HEK293 (cell line): ENCODE measurements around the gene L3MBTL4.

Experiments used
- CTCF ChIA-PET: fragments of 350-600 bp; formaldehyde crosslinking; extraction: SDS; loops from one replicate; lab custom pipeline; 2021; ENCODE audit warnings: antibody characterized with exemption; lab: Yijun Ruan, JAX
- POLR2A ChIA-PET: fragments of 300-600 bp; formaldehyde crosslinking; extraction: SDS; loops from one replicate; lab custom pipeline; 2020; ENCODE audit warnings: antibody characterized with exemption, inconsistent platforms; lab: Yijun Ruan, JAX
- H3K27ac ChIP-seq: fragments of 200-500 bp; sonication (Bioruptor generic); 2 replicates; pipeline ENCODE4 v1.5.1; 2014; ENCODE audit warnings: low read depth, low read length, control low read depth, inconsistent platforms; ENCODE audit errors: extremely low read depth
- H3K36me3 ChIP-seq, 2 experiments: fragments of 200-500 bp in 1 of 2; sonication (Bioruptor generic) in 1 of 2; 1 replicate in 1 of 2; 2 replicates in 1 of 2; pipeline ENCODE4 v1.5.1; 2014 to 2017; ENCODE audit warnings: inconsistent platforms in 2 of 2, low read length in 2 of 2; ENCODE audit not compliant: control insufficient read depth in 2 of 2, insufficient read depth in 1 of 2
- H3K4me1 ChIP-seq: fragments of 200-500 bp; sonication (Bioruptor generic); 2 replicates; pipeline ENCODE4 v1.5.1; 2014; ENCODE audit warnings: mild to moderate bottlenecking, low read length, inconsistent platforms; ENCODE audit not compliant: control insufficient read depth, insufficient read depth
- H3K4me3 ChIP-seq: 2 replicates; pipeline ENCODE4 v1.5.1; 2011; ENCODE audit warnings: low read depth, mild to moderate bottlenecking, control low read depth, low read length, moderate library complexity
- H3K9me3 ChIP-seq: fragments of 200-500 bp; sonication (Bioruptor generic); 2 replicates; pipeline ENCODE4 v1.5.1; 2014; ENCODE audit warnings: low read depth, low read length, inconsistent platforms; ENCODE audit not compliant: control insufficient read depth, insufficient read depth
- GFI1B ChIP-seq: fragments of 450-650 bp; formaldehyde crosslinking; IDR thresholded peaks from 2 replicates; pipeline ENCODE4 v1.5.1; 2016; ENCODE audit warnings: missing biosample characterization, missing genetic modification characterization
- KLF10 ChIP-seq: fragments of 450-650 bp; IDR thresholded peaks from 2 replicates; pipeline ENCODE4 v1.5.1; 2018; ENCODE audit warnings: missing biosample characterization, mild to moderate bottlenecking, missing genetic modification characterization
- KLF9 ChIP-seq: fragments of 450-650 bp; formaldehyde crosslinking; IDR thresholded peaks from 2 replicates; pipeline ENCODE4 v1.5.1; 2016; ENCODE audit warnings: missing biosample characterization, missing genetic modification characterization, low read depth
- SCRT1 ChIP-seq: fragments of 450-650 bp; formaldehyde crosslinking; IDR thresholded peaks from 2 replicates; pipeline ENCODE4 v1.5.1; 2016; ENCODE audit warnings: missing biosample characterization, missing genetic modification characterization, borderline replicate concordance
- SETDB1 ChIP-seq: IDR thresholded peaks from one replicate; pipeline ENCODE4 v1.6.1; 2017; ENCODE audit warnings: mild to moderate bottlenecking, low read length, moderate library complexity, mixed read lengths; ENCODE audit not compliant: insufficient read length
- TRIM28 ChIP-seq: IDR thresholded peaks from 2 replicates; pipeline ENCODE4 v1.6.1; 2011; ENCODE audit warnings: low read length, control low read depth, borderline replicate concordance
- YY1 ChIP-seq: fragments of 450-650 bp; formaldehyde crosslinking; IDR thresholded peaks from 2 replicates; pipeline ENCODE4 v1.5.1; 2018; ENCODE audit warnings: missing biosample characterization, missing genetic modification characterization
- ZBTB48 ChIP-seq: fragments of 450-650 bp; formaldehyde crosslinking; IDR thresholded peaks from 2 replicates; pipeline ENCODE4 v1.5.1; 2016; ENCODE audit warnings: missing biosample characterization, missing genetic modification characterization
- ZNF10 ChIP-seq: fragments of 450-650 bp; formaldehyde crosslinking; IDR thresholded peaks from 2 replicates; pipeline ENCODE4 v1.5.1; 2017; ENCODE audit warnings: missing biosample characterization, missing genetic modification characterization
- ZNF138 ChIP-seq: fragments of 450-650 bp; formaldehyde crosslinking; IDR thresholded peaks from 2 replicates; pipeline ENCODE4 v1.5.1; 2016; ENCODE audit warnings: missing biosample characterization, missing genetic modification characterization, borderline replicate concordance
- ZNF140 ChIP-seq: fragments of 450-650 bp; formaldehyde crosslinking; IDR thresholded peaks from 2 replicates; pipeline ENCODE4 v1.5.1; 2016; ENCODE audit warnings: missing biosample characterization, missing genetic modification characterization
- ZNF2 ChIP-seq: fragments of 450-650 bp; formaldehyde crosslinking; IDR thresholded peaks from 2 replicates; pipeline ENCODE4 v1.5.1; 2016; ENCODE audit warnings: missing biosample characterization, missing genetic modification characterization
- ZNF292 ChIP-seq: fragments of 450-650 bp; formaldehyde crosslinking; IDR thresholded peaks from 2 replicates; pipeline ENCODE4 v1.5.1; 2016; ENCODE audit warnings: low read depth, missing biosample characterization, missing genetic modification characterization, borderline replicate concordance
- ZNF311 ChIP-seq: fragments of 450-650 bp; formaldehyde crosslinking; IDR thresholded peaks from 2 replicates; pipeline ENCODE4 v1.5.1; 2017; ENCODE audit warnings: missing biosample characterization, missing genetic modification characterization, borderline replicate concordance
- ZNF341 ChIP-seq: fragments of 450-650 bp; formaldehyde crosslinking; IDR thresholded peaks from 2 replicates; pipeline ENCODE4; 2016; ENCODE audit warnings: low read depth, missing biosample characterization, missing genetic modification characterization
- ZNF350 ChIP-seq: fragments of 450-650 bp; formaldehyde crosslinking; IDR thresholded peaks from 2 replicates; pipeline ENCODE4 v1.5.0; 2017; ENCODE audit warnings: missing biosample characterization, mild to moderate bottlenecking, missing genetic modification characterization
- ZNF404 ChIP-seq: fragments of 450-650 bp; formaldehyde crosslinking; IDR thresholded peaks from 2 replicates; pipeline ENCODE4 v1.5.1; 2017; ENCODE audit warnings: missing biosample characterization, missing genetic modification characterization
- ZNF426 ChIP-seq: fragments of 450-650 bp; formaldehyde crosslinking; IDR thresholded peaks from 2 replicates; pipeline ENCODE4 v1.5.1; 2017; ENCODE audit warnings: missing biosample characterization, missing genetic modification characterization, mild to moderate bottlenecking, inconsistent platforms, moderate library complexity
- ZNF473 ChIP-seq: fragments of 450-650 bp; formaldehyde crosslinking; IDR thresholded peaks from 2 replicates; pipeline ENCODE4 v1.5.1; 2017; ENCODE audit warnings: missing biosample characterization, missing genetic modification characterization
- ZNF510 ChIP-seq: fragments of 450-650 bp; formaldehyde crosslinking; IDR thresholded peaks from 2 replicates; pipeline ENCODE4 v1.5.1; 2018; ENCODE audit warnings: mild to moderate bottlenecking, missing genetic modification characterization, missing biosample characterization; ENCODE audit not compliant: insufficient replicate concordance
- ZNF529 ChIP-seq: fragments of 450-650 bp; formaldehyde crosslinking; IDR thresholded peaks from 2 replicates; pipeline ENCODE4 v1.5.1; 2017; ENCODE audit warnings: missing genetic modification characterization, missing biosample characterization; ENCODE audit not compliant: insufficient replicate concordance
- ZNF658 ChIP-seq: fragments of 450-650 bp; formaldehyde crosslinking; IDR thresholded peaks from 2 replicates; pipeline ENCODE4; 2016; ENCODE audit warnings: missing biosample characterization, missing genetic modification characterization
- ZNF660 ChIP-seq: fragments of 450-650 bp; IDR thresholded peaks from 2 replicates; pipeline ENCODE4 v1.5.1; 2018; ENCODE audit warnings: missing biosample characterization, mild to moderate bottlenecking, missing genetic modification characterization
- ZNF785 ChIP-seq: fragments of 450-650 bp; formaldehyde crosslinking; IDR thresholded peaks from 2 replicates; pipeline ENCODE4 v1.5.1; 2016; ENCODE audit warnings: missing biosample characterization, missing genetic modification characterization
- ZXDB ChIP-seq: fragments of 450-650 bp; formaldehyde crosslinking; IDR thresholded peaks from 2 replicates; pipeline ENCODE4 v1.5.1; 2016; ENCODE audit warnings: missing biosample characterization, missing genetic modification characterization
- TF ChIP-seq, protein P1 (sequence below): fragments of 450-650 bp; formaldehyde crosslinking; IDR thresholded peaks from 2 replicates; pipeline ENCODE4 v1.5.1; 2017; ENCODE audit warnings: missing biosample characterization, mild to moderate bottlenecking, missing genetic modification characterization, moderate library complexity
- TF ChIP-seq, protein P2 (sequence below): fragments of 450-650 bp; formaldehyde crosslinking; IDR thresholded peaks from 2 replicates; pipeline ENCODE4 v1.5.1; 2016; ENCODE audit warnings: missing biosample characterization, missing genetic modification characterization
- TF ChIP-seq, protein P3 (sequence below): fragments of 450-650 bp; formaldehyde crosslinking; IDR thresholded peaks from 2 replicates; pipeline ENCODE4 v1.5.1; 2016; ENCODE audit warnings: missing biosample characterization, missing genetic modification characterization

L3MBTL4 gene

DNA sequence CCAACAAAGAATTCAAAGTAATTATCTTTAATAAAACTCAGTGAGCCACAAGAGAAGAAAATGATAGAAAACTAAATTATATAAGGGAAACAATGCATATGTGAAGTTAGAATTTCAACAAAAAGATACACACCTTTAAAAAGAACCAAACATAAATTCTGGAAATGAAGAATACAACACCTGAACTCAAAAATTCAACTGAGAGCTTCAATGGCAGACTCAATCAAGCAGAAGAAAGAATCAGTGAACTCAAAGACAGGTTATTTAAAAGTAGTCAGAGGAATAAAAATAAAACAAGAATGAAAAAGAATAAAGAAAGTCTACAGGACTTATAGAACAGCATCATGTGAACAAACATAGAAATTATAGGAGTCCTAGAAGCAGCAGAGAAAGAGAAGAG is 73.4 kb downstream of the L3MBTL4 start:
- Histone ChIP-seq H3K4me3 (no peak overlapping the region), H3K4me1 (no peaks in the 10 kb centered on the region), H3K36me3 (no peaks in the 10 kb centered on the region), H3K27ac (no peak overlapping the region), H3K9me3 (no peaks in the 10 kb centered on the region)
- ChIA-PET POLR2A (no interaction called here), CTCF (interaction anchor here (1.5 kb wide), 1 partner anchor 141 kb away, joined by 3 read pairs; no protein-coding TSS in a partner anchor)
- TF ChIP-seq ZBTB48 (tag by site-specific recombination) (no peak), ZNF350 (tag by site-specific recombination) (no peak), ZNF529 (tag by site-specific recombination) (no peak), ZNF140 (tag by site-specific recombination) (no peak), ZXDB (tag by site-specific recombination) (no peak), SCRT1 (tag by site-specific recombination) (no peak), TRIM28 (no peak), KLF9 (tag by site-specific recombination) (no peak), ZNF785 (tag by site-specific recombination) (no peak), ZNF660 (tag by site-specific recombination) (no peak), ZNF510 (no peak), ZNF2 (tag by site-specific recombination) (no peak)
- TF ChIP-seq, protein P1, sequence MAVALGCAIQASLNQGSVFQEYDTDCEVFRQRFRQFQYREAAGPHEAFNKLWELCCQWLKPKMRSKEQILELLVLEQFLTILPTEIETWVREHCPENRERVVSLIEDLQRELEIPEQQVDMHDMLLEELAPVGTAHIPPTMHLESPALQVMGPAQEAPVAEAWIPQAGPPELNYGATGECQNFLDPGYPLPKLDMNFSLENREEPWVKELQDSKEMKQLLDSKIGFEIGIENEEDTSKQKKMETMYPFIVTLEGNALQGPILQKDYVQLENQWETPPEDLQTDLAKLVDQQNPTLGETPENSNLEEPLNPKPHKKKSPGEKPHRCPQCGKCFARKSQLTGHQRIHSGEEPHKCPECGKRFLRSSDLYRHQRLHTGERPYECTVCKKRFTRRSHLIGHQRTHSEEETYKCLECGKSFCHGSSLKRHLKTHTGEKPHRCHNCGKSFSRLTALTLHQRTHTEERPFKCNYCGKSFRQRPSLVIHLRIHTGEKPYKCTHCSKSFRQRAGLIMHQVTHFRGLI (tag by site-specific recombination), result no peak
- TF ChIP-seq, protein P2, sequence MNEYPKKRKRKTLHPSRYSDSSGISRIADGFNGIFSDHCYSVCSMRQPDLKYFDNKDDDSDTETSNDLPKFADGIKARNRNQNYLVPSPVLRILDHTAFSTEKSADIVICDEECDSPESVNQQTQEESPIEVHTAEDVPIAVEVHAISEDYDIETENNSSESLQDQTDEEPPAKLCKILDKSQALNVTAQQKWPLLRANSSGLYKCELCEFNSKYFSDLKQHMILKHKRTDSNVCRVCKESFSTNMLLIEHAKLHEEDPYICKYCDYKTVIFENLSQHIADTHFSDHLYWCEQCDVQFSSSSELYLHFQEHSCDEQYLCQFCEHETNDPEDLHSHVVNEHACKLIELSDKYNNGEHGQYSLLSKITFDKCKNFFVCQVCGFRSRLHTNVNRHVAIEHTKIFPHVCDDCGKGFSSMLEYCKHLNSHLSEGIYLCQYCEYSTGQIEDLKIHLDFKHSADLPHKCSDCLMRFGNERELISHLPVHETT (tag by site-specific recombination), result no peak
- TF ChIP-seq, protein P3, sequence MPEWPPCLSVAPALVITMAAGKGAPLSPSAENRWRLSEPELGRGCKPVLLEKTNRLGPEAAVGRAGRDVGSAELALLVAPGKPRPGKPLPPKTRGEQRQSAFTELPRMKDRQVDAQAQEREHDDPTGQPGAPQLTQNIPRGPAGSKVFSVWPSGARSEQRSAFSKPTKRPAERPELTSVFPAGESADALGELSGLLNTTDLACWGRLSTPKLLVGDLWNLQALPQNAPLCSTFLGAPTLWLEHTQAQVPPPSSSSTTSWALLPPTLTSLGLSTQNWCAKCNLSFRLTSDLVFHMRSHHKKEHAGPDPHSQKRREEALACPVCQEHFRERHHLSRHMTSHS (tag by site-specific recombination), result no peak
- TF ChIP-seq, all 188 proteins: peak for 0

DNA sequence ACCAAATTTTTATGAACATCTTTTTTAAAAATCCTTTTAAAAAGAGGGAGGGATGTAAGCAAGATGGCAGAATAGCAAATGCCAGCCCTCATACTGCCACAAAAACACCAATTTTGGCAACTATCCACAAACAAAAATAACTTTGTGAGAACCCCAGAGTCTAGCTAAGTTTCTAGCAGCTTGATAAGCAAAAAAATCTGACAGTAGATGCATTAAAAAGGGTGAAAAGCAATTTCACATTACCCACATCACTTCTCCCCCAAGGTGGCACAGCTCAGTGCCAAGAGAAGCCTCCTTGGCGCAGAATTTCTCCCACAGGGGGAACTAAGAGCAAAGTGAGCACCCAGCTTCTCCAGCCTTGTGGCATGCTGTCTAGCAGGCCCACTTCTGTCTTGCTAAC is 74.6 kb downstream of the L3MBTL4 start:
- Histone ChIP-seq H3K36me3 (no peaks in the 10 kb centered on the region), H3K9me3 (no peaks in the 10 kb centered on the region), H3K4me3 (no peak overlapping the region), H3K27ac (no peak overlapping the region), H3K4me1 (no peaks in the 10 kb centered on the region)
- TF ChIP-seq SETDB1, result no peak
- no peak for TF ChIP-seq ZNF292 (tag by site-specific recombination)
- CTCF ChIA-PET, result no interaction called here
- POLR2A ChIA-PET, result no interaction called here

DNA sequence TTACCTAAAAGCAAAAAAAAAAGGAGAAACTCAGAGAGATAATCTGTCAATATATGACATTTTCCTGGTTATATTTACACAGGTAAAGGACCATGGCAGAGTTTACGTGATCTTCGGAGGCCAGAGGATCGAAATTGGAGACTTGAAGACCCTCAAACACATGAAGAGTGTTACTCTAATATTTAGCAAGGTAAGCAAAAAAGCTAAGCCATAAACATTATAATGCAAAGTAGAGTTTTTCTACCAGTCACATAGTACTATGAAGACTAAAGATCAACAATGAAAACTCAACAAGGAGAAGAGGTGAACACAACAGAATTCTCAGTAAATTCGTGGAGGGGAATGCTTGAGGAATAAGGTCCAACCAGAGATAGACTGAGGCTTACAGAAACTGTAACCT is 78.5 kb downstream of the L3MBTL4 start:
- no peaks in the 10 kb centered on the region for H3K4me1 ChIP-seq
- H3K4me3 ChIP-seq, result no peak overlapping the region
- no peak overlapping the region for H3K27ac ChIP-seq
- CTCF ChIA-PET, result interaction anchor here (0.6 to 1.2 kb wide), 2 partner anchors 32 to 274 kb away, joined by 3 to 4 read pairs; no protein-coding TSS in a partner anchor
- TF ChIP-seq ZNF404 (tag by site-specific recombination), result no peak
- TF ChIP-seq GFI1B (tag by site-specific recombination), result no peak
- TF ChIP-seq ZNF311 (tag by site-specific recombination), result no peak
- TF ChIP-seq ZNF473 (tag by site-specific recombination), result no peak
- TF ChIP-seq ZNF341, result no peak
- TF ChIP-seq ZNF785 (tag by site-specific recombination), result no peak
- TF ChIP-seq YY1 (tag by site-specific recombination), result no peak
- TF ChIP-seq ZNF660 (tag by site-specific recombination), result no peak
- TF ChIP-seq, protein P2 (tag by site-specific recombination), result no peak
- no peak for TF ChIP-seq KLF10
- no peak for TF ChIP-seq ZNF426 (tag by site-specific recombination)
- no peak for TF ChIP-seq ZNF138 (tag by site-specific recombination)
- no peak for TF ChIP-seq ZNF658 (tag by site-specific recombination)
- no peak for TF ChIP-seq ZNF10 (tag by site-specific recombination)
- H3K9me3 ChIP-seq, result no peaks in the 10 kb centered on the region
- H3K36me3 ChIP-seq, result no peaks in the 10 kb centered on the region
- POLR2A ChIA-PET, result no interaction called here
